ENCODE results near the gene PAPPA2. TPM values are rescaled to one million over a fixed set of nuclear protein-coding genes. Genes with fewer than 3 reads are reported as not detected.
"Not testable (repeated sequence)": the region's sequence is repeated elsewhere in the genome, so short reads cannot be mapped to it uniquely, and the experiment has no call there.

The PAPPA2 gene
- total and polyA plus RNA-seq, 12 donors, result 0.06 to 1.3 (median 0.29) TPM

DNA sequence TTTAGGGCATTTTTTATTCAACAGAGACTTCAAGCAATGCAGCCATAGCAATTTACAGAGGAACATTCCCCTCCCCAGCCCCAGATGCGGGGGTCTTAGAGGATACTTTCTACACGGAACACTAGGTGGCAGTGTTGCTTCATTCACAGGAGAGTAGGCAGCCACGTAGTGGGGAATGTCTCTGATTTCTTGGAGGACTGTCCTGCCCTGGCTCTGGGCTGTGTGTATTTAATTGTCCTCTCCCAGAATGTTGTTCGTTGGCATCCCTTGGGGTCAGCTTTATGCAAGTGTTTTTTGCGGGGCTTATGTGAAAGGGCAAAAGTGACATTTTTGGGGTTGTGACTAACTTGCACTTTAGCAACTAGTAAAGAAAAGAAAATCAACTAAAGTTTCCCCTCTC is 96.9 kb downstream of the PAPPA2 start:
- H3K27me3 ChIP-seq, result peaks cover 0 to 14% (median 5%) of the 10 kb centered on the region in 7 donors
- DNase-seq, result peak in 1 of 2 donors; percentile 62
- TF ChIP-seq, protein P1, sequence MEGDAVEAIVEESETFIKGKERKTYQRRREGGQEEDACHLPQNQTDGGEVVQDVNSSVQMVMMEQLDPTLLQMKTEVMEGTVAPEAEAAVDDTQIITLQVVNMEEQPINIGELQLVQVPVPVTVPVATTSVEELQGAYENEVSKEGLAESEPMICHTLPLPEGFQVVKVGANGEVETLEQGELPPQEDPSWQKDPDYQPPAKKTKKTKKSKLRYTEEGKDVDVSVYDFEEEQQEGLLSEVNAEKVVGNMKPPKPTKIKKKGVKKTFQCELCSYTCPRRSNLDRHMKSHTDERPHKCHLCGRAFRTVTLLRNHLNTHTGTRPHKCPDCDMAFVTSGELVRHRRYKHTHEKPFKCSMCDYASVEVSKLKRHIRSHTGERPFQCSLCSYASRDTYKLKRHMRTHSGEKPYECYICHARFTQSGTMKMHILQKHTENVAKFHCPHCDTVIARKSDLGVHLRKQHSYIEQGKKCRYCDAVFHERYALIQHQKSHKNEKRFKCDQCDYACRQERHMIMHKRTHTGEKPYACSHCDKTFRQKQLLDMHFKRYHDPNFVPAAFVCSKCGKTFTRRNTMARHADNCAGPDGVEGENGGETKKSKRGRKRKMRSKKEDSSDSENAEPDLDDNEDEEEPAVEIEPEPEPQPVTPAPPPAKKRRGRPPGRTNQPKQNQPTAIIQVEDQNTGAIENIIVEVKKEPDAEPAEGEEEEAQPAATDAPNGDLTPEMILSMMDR (IDR thresholded peaks at IDR 0.05), result peak; percentile 69 to 92 (median 85)

DNA sequence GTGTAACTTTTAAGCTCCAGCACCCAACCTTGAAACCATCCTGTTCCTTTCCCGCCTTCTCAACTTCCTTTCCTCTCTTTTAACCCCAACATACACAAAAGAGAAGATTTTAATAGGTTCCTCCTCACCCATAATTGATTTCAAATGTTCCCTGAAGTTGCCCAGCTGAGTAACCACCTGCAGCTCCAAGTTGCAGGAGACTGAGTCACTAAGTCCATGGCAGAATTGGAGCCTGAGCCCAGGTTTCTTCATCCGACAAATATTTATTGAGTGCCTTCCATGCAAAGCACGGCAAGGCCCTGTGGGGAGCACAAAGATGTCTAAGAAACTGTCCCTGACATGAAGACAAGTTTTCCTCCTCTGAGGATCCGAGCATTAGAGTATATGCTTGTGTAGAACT is 97.7 kb downstream of the PAPPA2 start:
- Histone ChIP-seq H3K36me3 (no peaks in the 10 kb centered on the region), H3K27me3 (peaks cover 0 to 9% (median 0%) of the 10 kb centered on the region in 7 donors), H3K27ac (no peak overlapping the region), H3K4me3 (no peak overlapping the region), H3K9me3 (no peaks in the 10 kb centered on the region), H3K4me1 (peaks cover 0 to 15% (median 4%) of the 10 kb centered on the region in 9 donors)
- TF ChIP-seq, protein P1 (IDR thresholded peaks at IDR 0.05), result no peak
- no peak for ATAC-seq
- intact Hi-C loops (cut with DNase I), result loop anchor here (1.0 to 10.0 kb wide), 14 partner anchors 124 to 322 kb away; no protein-coding TSS in a partner anchor
- DNase-seq, result no peak
- WGBS, 2 donors, result 90 to 91% methylated on average over 4 of the region's 4 CpGs

More for the DNA sequence above, 96.9 kb downstream of the PAPPA2 start:
- peak; percentile 79 to 96 (median 92) for ATAC-seq
- no peaks in the 10 kb centered on the region for H3K36me3 ChIP-seq
- H3K4me1 ChIP-seq, result peaks cover 0 to 11% (median 2%) of the 10 kb centered on the region in 9 donors
- 2 to 3% methylated on average over 5 of the region's 5 CpGs for WGBS, 2 donors
- no peak overlapping the region for H3K4me3 ChIP-seq
- H3K9me3 ChIP-seq, result no peaks in the 10 kb centered on the region
- H3K27ac ChIP-seq, result no peak overlapping the region
- intact Hi-C loops (cut with DNase I), result loop anchor here (1.0 to 10.0 kb wide), 16 partner anchors 125 to 322 kb away; no protein-coding TSS in a partner anchor

GRCh38 chr1:176561761-176562160 is 98.8 kb downstream of the PAPPA2 start:
- H3K9me3 ChIP-seq, H3K27ac ChIP-seq, H3K27me3 ChIP-seq, ATAC-seq, H3K4me3 ChIP-seq, DNase-seq, H3K36me3 ChIP-seq: not testable (repeated sequence)
- 92 to 93% methylated on average over 7 of the region's 7 CpGs for WGBS, 2 donors
- H3K4me1 ChIP-seq, result peaks cover 0 to 25% (median 11%) of the 10 kb centered on the region in 9 donors
- intact Hi-C loops (cut with DNase I), result loop anchor here (2.0 to 10.0 kb wide), 10 partner anchors 123 to 321 kb away; no protein-coding TSS in a partner anchor

DNA sequence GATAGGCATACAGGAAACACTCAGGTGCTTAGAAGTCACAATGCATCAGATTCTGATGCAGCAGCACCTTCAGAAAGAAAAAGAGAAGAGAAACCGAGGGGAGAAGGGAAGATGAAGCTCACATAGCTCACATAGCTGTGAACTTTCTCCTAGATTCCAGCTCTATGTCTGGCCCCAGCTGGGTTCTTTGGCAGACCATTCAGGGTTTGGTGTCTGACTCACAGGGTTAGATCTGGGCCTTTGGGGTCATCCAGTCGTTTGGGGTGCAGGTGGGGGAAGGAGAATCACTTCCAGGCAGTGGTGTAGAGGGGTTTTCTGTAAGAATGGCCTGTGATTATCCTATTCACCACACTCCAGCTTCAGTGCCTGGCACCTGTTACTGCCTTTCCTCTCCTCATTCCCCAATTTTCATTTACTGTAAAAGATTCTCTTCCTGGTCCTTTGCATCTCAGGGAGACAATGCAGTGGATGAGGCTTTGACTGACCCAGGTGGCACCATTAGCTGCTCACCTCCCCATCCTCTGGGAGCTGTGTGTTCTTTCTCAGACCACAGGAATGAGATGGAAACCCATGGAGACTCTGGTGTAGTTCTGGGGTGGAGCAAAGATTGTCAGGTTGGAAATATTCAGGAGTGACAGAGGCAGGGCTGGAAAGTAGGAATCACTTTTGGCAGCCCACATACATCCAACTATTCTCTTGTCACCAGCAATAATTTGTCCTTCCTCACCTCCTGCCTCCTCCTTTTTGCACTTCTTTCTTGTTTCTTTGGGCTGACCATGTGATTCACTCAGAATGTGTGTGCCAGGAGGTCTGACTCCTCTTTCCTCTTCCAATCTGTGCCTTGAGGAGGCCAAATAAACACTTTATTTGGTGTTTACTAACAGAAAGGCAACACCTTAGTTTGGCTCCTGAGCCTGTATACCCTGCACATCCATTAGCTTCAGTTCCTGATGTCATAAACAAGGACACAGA is 103.3 kb downstream of the PAPPA2 start:
- Histone ChIP-seq H3K9me3 (no peaks in the 10 kb centered on the region), H3K27me3 (no peaks in the 10 kb centered on the region), H3K4me3 (no peak overlapping the region), H3K36me3 (no peaks in the 10 kb centered on the region), H3K27ac (peak overlapping the region in 1 of 10 donors; percentile 14), H3K4me1 (peaks cover 0 to 18% (median 9%) of the 10 kb centered on the region in 9 donors)
- TF ChIP-seq, protein P1 (IDR thresholded peaks at IDR 0.05), result no peak
- intact Hi-C loops (cut with DNase I), result loop anchor here in 4 of 10 donors (1.0 to 10.0 kb wide), 4 partner anchors 119 to 191 kb away; no protein-coding TSS in a partner anchor
- ATAC-seq (peak; percentile 34 to 88 (median 73)), DNase-seq (peak in 1 of 2 donors; percentile 13)
- WGBS, 2 donors, result 13 to 17% methylated on average over 2 of the region's 2 CpGs
